Measurements from ENCODE around the gene PFKL. TPM values are rescaled to one million over a fixed set of nuclear protein-coding genes. Genes with fewer than 3 reads are reported as not detected.

The PFKL gene
- total RNA-seq, 1 experiment from 2014 or later, result 134 TPM

DNA sequence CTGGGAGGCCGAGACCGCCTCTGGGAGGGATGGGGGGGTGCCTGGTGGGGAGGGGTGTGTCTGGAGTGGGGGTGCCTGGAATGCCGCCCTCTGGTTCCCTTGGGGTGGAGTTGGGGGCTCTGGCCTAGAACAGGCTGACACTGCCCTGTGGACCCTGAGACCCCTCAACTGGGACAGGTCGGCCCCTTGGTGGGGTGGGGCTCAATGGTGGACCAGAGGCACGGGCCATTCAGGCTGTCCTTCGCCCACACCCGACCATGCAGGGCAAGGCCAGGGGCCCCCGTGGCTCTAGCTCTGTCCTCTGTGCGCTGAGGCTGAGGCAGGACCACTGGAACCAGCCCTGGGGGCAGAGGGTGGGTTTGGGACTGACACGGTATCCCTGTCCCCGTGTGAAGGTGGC, 14.7 kb downstream of the PFKL start (continued):
- TF ChIP-seq, protein P1, sequence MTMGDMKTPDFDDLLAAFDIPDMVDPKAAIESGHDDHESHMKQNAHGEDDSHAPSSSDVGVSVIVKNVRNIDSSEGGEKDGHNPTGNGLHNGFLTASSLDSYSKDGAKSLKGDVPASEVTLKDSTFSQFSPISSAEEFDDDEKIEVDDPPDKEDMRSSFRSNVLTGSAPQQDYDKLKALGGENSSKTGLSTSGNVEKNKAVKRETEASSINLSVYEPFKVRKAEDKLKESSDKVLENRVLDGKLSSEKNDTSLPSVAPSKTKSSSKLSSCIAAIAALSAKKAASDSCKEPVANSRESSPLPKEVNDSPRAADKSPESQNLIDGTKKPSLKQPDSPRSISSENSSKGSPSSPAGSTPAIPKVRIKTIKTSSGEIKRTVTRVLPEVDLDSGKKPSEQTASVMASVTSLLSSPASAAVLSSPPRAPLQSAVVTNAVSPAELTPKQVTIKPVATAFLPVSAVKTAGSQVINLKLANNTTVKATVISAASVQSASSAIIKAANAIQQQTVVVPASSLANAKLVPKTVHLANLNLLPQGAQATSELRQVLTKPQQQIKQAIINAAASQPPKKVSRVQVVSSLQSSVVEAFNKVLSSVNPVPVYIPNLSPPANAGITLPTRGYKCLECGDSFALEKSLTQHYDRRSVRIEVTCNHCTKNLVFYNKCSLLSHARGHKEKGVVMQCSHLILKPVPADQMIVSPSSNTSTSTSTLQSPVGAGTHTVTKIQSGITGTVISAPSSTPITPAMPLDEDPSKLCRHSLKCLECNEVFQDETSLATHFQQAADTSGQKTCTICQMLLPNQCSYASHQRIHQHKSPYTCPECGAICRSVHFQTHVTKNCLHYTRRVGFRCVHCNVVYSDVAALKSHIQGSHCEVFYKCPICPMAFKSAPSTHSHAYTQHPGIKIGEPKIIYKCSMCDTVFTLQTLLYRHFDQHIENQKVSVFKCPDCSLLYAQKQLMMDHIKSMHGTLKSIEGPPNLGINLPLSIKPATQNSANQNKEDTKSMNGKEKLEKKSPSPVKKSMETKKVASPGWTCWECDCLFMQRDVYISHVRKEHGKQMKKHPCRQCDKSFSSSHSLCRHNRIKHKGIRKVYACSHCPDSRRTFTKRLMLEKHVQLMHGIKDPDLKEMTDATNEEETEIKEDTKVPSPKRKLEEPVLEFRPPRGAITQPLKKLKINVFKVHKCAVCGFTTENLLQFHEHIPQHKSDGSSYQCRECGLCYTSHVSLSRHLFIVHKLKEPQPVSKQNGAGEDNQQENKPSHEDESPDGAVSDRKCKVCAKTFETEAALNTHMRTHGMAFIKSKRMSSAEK (CRISPR knock-in tag; IDR thresholded peaks at IDR 0.05; ENCODE audit: borderline replicate concordance), result no peak
- TF ChIP-seq SMAD3 (CRISPR knock-in tag; IDR thresholded peaks at IDR 0.05; ENCODE audit: borderline replicate concordance), result no peak
- no peak for TF ChIP-seq SOX15 (CRISPR knock-in tag; IDR thresholded peaks at IDR 0.05)
- no peak for TF ChIP-seq RELA (CRISPR knock-in tag; IDR thresholded peaks at IDR 0.05; ENCODE audit: borderline replicate concordance)
- TF ChIP-seq SP1 (CRISPR knock-in tag; conservative IDR thresholded peaks at IDR 0.05), result no peak
- no peak for TF ChIP-seq TEAD4 (CRISPR knock-in tag; IDR thresholded peaks at IDR 0.05)
- no peak for TF ChIP-seq HMGA2 (CRISPR knock-in tag; IDR thresholded peaks at IDR 0.05)

DNA sequence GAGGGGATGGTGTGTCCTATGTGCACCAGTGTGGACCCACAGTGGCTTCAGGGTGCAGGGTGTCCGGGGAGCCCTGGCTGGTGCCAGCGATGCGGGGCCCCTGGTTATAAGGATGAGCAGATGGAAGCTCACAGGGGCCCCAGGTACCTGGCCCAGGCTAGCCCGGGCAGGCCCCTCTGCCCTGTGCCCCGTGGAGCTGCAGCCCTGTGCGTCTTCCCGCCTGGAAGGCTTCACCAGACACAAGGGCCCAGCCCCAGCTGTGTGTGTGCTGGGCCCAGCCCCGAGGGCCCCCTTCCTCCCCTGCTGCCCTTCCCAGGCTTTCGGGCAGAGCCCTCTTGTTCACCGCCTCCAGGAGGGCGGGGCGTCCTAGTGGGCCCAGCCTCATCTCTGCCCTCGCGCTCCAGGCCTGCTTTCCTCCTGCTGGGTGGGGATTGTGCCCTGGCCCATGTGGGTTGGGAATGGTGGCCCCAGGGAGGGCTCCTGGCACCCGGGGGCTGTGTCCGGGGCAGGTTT, 15.9 kb downstream of the PFKL start:
- ATAC-seq (no peak; the same call in 1 of the 2 replicates), DNase-seq (ENCODE audit: low spot score) (no peak)
- CTCF ChIA-PET, result interaction anchor here (1.3 kb wide), 1 partner anchor 13 kb away, joined by 4 read pairs; no protein-coding TSS in a partner anchor
- H3K4me3 Mint-ChIP-seq, result no peak overlapping the region
- H3K27ac Mint-ChIP-seq, result 0 out of 2 replicates have a peak overlapping the region, but pooled peaks have one; percentile 8
- peaks cover 12% of the 10 kb centered on the region for H3K36me3 Mint-ChIP-seq
- no peaks in the 10 kb centered on the region for H3K27me3 Mint-ChIP-seq (ENCODE audit: low read depth)
- POLR2A ChIA-PET, result no interaction called here
- no peaks in the 10 kb centered on the region for H3K4me1 Mint-ChIP-seq
- H3K9me3 Mint-ChIP-seq, result no peaks in the 10 kb centered on the region
- TF ChIP-seq, protein P2, sequence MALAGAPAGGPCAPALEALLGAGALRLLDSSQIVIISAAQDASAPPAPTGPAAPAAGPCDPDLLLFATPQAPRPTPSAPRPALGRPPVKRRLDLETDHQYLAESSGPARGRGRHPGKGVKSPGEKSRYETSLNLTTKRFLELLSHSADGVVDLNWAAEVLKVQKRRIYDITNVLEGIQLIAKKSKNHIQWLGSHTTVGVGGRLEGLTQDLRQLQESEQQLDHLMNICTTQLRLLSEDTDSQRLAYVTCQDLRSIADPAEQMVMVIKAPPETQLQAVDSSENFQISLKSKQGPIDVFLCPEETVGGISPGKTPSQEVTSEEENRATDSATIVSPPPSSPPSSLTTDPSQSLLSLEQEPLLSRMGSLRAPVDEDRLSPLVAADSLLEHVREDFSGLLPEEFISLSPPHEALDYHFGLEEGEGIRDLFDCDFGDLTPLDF (CRISPR knock-in tag; IDR thresholded peaks at IDR 0.05), result no peak
- TF ChIP-seq, protein P3, sequence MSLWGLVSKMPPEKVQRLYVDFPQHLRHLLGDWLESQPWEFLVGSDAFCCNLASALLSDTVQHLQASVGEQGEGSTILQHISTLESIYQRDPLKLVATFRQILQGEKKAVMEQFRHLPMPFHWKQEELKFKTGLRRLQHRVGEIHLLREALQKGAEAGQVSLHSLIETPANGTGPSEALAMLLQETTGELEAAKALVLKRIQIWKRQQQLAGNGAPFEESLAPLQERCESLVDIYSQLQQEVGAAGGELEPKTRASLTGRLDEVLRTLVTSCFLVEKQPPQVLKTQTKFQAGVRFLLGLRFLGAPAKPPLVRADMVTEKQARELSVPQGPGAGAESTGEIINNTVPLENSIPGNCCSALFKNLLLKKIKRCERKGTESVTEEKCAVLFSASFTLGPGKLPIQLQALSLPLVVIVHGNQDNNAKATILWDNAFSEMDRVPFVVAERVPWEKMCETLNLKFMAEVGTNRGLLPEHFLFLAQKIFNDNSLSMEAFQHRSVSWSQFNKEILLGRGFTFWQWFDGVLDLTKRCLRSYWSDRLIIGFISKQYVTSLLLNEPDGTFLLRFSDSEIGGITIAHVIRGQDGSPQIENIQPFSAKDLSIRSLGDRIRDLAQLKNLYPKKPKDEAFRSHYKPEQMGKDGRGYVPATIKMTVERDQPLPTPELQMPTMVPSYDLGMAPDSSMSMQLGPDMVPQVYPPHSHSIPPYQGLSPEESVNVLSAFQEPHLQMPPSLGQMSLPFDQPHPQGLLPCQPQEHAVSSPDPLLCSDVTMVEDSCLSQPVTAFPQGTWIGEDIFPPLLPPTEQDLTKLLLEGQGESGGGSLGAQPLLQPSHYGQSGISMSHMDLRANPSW (CRISPR knock-in tag; conservative IDR thresholded peaks at IDR 0.05; ENCODE audit: low read depth), result no peak
- TF ChIP-seq NFE2L1 (CRISPR knock-in tag; IDR thresholded peaks at IDR 0.05), result no peak
- no peak for TF ChIP-seq TCF7 (CRISPR knock-in tag; IDR thresholded peaks at IDR 0.05; ENCODE audit: low read depth)
- TF ChIP-seq CREB1 (CRISPR knock-in tag; IDR thresholded peaks at IDR 0.05), result no peak
- TF ChIP-seq TEAD1 (CRISPR knock-in tag; IDR thresholded peaks at IDR 0.05), result no peak
- TF ChIP-seq CBFB (CRISPR knock-in tag; IDR thresholded peaks at IDR 0.05; ENCODE audit: low read depth), result no peak
- TF ChIP-seq, protein P4, sequence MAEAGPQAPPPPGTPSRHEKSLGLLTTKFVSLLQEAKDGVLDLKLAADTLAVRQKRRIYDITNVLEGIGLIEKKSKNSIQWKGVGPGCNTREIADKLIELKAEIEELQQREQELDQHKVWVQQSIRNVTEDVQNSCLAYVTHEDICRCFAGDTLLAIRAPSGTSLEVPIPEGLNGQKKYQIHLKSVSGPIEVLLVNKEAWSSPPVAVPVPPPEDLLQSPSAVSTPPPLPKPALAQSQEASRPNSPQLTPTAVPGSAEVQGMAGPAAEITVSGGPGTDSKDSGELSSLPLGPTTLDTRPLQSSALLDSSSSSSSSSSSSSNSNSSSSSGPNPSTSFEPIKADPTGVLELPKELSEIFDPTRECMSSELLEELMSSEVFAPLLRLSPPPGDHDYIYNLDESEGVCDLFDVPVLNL (CRISPR knock-in tag; IDR thresholded peaks at IDR 0.05; ENCODE audit: borderline replicate concordance, low read depth), result no peak
- TF ChIP-seq, protein P5, sequence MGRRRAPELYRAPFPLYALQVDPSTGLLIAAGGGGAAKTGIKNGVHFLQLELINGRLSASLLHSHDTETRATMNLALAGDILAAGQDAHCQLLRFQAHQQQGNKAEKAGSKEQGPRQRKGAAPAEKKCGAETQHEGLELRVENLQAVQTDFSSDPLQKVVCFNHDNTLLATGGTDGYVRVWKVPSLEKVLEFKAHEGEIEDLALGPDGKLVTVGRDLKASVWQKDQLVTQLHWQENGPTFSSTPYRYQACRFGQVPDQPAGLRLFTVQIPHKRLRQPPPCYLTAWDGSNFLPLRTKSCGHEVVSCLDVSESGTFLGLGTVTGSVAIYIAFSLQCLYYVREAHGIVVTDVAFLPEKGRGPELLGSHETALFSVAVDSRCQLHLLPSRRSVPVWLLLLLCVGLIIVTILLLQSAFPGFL (CRISPR knock-in tag; IDR thresholded peaks at IDR 0.05; ENCODE audit: borderline replicate concordance), result no peak
- no peak for TF ChIP-seq PRRX2 (CRISPR knock-in tag; IDR thresholded peaks at IDR 0.05)
- TF ChIP-seq RELA (CRISPR knock-in tag; IDR thresholded peaks at IDR 0.05; ENCODE audit: borderline replicate concordance), result no peak
- no peak for TF ChIP-seq HMGA2 (CRISPR knock-in tag; IDR thresholded peaks at IDR 0.05)
- TF ChIP-seq, protein P6, sequence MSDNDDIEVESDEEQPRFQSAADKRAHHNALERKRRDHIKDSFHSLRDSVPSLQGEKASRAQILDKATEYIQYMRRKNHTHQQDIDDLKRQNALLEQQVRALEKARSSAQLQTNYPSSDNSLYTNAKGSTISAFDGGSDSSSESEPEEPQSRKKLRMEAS (CRISPR knock-in tag; IDR thresholded peaks at IDR 0.05), result no peak
- no peak for TF ChIP-seq SP1 (CRISPR knock-in tag; conservative IDR thresholded peaks at IDR 0.05)
- TF ChIP-seq, protein P7, sequence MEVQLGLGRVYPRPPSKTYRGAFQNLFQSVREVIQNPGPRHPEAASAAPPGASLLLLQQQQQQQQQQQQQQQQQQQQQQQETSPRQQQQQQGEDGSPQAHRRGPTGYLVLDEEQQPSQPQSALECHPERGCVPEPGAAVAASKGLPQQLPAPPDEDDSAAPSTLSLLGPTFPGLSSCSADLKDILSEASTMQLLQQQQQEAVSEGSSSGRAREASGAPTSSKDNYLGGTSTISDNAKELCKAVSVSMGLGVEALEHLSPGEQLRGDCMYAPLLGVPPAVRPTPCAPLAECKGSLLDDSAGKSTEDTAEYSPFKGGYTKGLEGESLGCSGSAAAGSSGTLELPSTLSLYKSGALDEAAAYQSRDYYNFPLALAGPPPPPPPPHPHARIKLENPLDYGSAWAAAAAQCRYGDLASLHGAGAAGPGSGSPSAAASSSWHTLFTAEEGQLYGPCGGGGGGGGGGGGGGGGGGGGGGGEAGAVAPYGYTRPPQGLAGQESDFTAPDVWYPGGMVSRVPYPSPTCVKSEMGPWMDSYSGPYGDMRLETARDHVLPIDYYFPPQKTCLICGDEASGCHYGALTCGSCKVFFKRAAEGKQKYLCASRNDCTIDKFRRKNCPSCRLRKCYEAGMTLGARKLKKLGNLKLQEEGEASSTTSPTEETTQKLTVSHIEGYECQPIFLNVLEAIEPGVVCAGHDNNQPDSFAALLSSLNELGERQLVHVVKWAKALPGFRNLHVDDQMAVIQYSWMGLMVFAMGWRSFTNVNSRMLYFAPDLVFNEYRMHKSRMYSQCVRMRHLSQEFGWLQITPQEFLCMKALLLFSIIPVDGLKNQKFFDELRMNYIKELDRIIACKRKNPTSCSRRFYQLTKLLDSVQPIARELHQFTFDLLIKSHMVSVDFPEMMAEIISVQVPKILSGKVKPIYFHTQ (CRISPR knock-in tag; IDR thresholded peaks at IDR 0.05), result no peak
- TF ChIP-seq, protein P8, sequence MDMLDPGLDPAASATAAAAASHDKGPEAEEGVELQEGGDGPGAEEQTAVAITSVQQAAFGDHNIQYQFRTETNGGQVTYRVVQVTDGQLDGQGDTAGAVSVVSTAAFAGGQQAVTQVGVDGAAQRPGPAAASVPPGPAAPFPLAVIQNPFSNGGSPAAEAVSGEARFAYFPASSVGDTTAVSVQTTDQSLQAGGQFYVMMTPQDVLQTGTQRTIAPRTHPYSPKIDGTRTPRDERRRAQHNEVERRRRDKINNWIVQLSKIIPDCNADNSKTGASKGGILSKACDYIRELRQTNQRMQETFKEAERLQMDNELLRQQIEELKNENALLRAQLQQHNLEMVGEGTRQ (CRISPR knock-in tag; IDR thresholded peaks at IDR 0.05), result no peak
- TF ChIP-seq RORB (CRISPR knock-in tag; IDR thresholded peaks at IDR 0.05), result no peak
- no peak for TF ChIP-seq NR1H2 (CRISPR knock-in tag; IDR thresholded peaks at IDR 0.05)

All from WTC11 (cell line).